SK-N-SH treated with all-trans-retinoic acid at 6 μM for 48 hours (cell line): ENCODE data around the gene NOS3.

Experiments used
- ZFP30 ChIP-seq: fragments of 450-650 bp; formaldehyde crosslinking; IDR thresholded peaks from 2 replicates; pipeline ENCODE4 v1.5.0; 2022; ENCODE audit warnings: mild to moderate bottlenecking, moderate library complexity
- TF ChIP-seq, protein P1 (sequence below): fragments of 250-450 bp; sonication (Bioruptor Pico); IDR thresholded peaks from 2 replicates; pipeline ENCODE4 v1.8.0; 2020; ENCODE audit warnings: mild to moderate bottlenecking, moderate library complexity, borderline replicate concordance

DNA sequence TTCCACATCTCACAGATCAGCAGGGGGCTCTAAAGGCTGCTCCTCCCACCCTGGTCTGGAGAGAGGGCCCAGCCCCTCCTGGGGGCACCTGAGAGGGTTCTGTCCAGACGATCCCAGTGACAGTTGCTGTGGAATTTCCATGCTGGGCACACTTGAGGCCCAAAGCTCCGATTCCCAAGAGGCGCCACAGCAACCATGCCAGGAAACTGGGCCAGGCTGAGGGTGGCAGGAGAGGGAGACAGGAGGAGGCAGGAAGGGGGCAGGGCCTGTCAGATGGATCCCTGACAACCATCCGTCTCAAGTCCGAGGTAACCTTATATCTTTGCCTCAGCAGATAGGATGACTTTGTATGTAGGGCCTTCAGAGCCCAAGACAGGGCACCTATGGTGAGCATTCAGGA lies 4.3 kb upstream of the NOS3 start:
- no peak for TF ChIP-seq ZFP30 (CRISPR knock-in tag)
- TF ChIP-seq, protein P1, sequence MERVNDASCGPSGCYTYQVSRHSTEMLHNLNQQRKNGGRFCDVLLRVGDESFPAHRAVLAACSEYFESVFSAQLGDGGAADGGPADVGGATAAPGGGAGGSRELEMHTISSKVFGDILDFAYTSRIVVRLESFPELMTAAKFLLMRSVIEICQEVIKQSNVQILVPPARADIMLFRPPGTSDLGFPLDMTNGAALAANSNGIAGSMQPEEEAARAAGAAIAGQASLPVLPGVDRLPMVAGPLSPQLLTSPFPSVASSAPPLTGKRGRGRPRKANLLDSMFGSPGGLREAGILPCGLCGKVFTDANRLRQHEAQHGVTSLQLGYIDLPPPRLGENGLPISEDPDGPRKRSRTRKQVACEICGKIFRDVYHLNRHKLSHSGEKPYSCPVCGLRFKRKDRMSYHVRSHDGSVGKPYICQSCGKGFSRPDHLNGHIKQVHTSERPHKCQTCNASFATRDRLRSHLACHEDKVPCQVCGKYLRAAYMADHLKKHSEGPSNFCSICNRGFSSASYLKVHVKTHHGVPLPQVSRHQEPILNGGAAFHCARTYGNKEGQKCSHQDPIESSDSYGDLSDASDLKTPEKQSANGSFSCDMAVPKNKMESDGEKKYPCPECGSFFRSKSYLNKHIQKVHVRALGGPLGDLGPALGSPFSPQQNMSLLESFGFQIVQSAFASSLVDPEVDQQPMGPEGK (CRISPR knock-in tag): no peak
